HG03342 (cell line): ENCODE measurements around the gene RELN.
"Not testable (repeated sequence)": the region's sequence is repeated elsewhere in the genome, so short reads cannot be mapped to it uniquely, and the experiment has no call there.

Experiments used
- ATAC-seq: cut with Tn5 transposase; IDR thresholded peaks from one replicate; pipeline ENCODE4 v1.9.1; 2021; ENCODE audit warnings: mild to moderate bottlenecking, moderate library complexity; ENCODE audit not compliant: unreplicated experiment

RELN gene

DNA sequence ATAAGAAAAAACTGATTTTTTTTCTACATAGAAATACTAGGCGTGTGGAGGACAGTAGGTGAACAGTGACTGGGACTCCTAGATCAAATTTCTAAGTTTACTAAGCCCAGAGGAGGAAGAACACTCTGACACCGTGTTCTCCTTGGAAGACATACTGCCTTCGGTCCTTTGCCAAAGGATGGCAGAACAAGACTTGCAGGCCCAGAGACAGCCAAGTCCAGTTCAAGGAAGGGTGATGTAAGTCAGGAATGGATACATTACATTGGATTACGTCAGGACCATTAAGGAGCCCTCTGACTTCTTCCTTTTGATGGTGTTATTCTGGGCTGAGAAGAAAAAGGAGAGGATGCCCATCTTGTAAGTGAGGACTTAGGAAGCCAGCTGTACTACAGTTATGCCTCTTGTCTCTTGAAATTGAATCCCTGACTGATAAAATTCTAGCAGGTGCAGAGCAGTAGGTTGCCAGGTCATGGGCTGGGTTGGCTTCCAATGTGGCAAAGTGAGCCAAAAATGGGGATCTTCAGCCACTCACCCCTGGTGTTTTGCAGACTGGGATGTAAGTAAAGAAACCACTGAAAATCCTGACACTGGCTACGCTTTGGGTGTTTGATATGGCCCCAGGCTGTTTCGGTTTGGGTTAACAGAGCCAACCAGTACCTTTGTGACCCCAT, 45.1 kb downstream of the RELN start:
- no peak for ATAC-seq

GRCh38 chr7:103941976-103942375, 47.5 kb downstream of the RELN start:
- ATAC-seq: no peak

- no peak for ATAC-seq
Observed at GRCh38 chr7:103940382-103941268, 48.8 kb downstream of the RELN start.

DNA sequence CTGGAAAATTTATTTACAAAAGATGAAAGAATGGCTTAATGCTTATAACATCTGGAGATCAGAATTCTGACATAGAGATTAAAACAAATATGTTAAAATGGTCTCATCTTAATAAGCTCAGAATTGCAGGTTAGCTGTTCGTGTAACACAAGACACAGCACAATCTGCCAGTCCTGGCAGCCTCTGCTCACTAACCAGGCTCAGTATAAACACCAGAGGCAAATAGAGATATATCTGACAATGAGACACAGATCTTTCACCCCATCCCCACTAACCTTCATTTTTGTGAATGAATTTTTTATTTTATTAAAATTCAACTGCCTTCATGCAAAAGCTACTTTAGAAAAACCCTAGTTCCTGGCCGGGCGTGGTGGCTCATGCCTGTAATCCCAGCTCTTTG, 51.8 kb downstream of the RELN start:
- no peak for ATAC-seq

DNA sequence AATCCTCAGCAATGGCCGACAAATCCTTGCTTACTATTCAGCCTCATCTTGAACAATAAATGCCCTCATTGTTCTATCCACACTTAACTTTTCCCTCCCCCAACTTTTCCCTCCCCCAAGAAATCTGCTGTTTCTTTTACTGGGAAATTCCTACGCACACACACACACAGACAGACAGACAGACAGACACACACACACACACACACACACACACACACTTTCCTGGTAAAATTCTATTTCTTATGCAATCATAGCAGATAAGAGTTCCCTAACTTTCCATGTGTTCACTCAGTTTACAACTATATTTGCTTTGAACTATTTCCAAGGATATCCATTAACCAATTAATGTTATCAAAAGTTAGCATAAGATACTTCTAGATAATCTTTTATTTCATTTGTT, 52.9 kb downstream of the RELN start:
- no peak for ATAC-seq

DNA sequence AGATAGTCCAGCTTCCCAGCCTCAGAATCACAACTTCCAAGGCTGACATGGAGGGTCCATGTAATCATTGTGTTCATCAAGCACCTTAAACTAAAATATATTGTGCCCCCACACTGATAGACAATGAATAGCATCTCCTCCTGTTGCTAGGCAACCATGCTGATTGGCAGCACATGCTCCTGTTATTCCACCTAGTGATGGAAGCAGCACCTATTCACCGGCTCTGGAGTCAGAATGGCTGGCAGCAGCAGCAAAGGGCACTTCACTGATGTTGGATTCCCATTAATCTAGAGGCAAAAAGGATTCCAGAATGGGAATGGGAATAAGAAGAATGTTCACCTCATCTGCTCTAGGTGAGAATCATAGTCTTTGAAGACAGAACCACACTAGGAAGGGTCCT, 55.0 kb downstream of the RELN start:
- ATAC-seq: no peak

GRCh38 chr7:103932389-103932788, 57.1 kb downstream of the RELN start:
- no peak for ATAC-seq

- ATAC-seq: no peak
Observed at GRCh38 chr7:103929901-103930311, 59.6 kb downstream of the RELN start.

- no peak for ATAC-seq
Observed at GRCh38 chr7:103928581-103928980, 60.9 kb downstream of the RELN start.

DNA sequence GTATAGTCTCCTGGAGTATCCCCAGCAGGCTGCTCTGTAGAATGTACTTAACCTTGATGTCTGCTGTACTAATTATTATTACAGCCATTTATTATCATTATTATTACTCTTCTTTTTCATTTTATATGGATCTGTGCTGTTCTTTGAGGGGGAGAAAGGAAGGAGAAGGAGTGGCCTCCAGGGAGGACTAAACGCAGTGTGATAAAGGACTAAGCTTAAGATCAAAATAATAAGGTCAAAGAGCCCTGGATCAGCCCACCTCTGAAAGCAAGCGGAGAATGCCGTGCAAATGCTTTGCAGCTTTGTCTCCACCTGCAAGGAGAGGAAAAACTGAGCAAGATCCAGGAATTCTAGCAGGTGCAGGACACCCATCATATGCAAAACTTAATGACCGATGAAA, 65.3 kb downstream of the RELN start:
- ATAC-seq: no peak

- no peak for ATAC-seq
Observed at GRCh38 chr7:103922407-103922806, 67.1 kb downstream of the RELN start.

DNA sequence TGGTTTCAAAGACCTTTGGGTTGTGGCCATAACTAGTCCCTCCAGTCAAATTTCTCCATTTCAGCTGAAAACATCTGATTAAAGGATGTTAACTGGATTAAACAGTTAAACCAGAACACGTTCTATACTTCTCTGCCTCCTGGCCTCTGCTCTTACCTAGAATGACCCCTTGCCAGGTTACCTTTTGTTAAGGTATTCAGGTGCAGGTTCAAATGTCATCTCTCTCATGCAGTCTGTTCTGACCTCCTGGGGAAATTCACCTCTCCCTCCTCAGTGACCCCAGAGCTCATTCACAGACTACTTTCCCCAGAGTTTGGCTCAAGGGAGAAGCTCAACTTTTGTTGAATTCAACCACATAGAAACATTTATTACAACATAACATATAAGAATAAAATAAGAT, 67.8 kb downstream of the RELN start:
- no peak for ATAC-seq

DNA sequence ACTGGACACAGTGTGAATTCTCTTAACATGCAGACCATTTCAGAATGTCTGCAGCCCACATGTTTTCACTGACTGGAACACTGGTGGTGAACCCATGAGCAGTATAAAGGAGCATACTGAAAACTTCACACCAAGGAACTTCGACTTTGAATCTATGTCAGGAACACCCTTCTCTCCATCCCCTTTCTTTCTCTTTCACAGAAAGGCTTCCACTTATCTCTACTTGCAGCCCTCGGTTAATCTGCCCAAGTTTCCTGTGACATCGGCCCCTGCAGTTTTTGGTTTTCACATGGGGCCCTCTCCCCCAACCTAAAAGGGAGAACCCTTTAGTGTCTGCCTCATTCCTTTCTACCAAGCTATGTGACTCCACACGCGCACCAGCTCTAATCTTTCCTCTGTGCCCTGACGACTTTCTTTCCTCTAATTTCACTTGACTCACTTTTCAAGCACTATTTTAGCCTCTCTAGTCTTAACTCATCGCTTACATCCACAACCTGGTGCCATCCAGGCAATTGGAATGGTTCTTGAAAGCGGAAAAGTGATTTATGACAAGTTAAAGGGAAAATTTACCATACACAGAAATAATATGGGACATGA, 70.1 kb downstream of the RELN start:
- no peak for ATAC-seq

DNA sequence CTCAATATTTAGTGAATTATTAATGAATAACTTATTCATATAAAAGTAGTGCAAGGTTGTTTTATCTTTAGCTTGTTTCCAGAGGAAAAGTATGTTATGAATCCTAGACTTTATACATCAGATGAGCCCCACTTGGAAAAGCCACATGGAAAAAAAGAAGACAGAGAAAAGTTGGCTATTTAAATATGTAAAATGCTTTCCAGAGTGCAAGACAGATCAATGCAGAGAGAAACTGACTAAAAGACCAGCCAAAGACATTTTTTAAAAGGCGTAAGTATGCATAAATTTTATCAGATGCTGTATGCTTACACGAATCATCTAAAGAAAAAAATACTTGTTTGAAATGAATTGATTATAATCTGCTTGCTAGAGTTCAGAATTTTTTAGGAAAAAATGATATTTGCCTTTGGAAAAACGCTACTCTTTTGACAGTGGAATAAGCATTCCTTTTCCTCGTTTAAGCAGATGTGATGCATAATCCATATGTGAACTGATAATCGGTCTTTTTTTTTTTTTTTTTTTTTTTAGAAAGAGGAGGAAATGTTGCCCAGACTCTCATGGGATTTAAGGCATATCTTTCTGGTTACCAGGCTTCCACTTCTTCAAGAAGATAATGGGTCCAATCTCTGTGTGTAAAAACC, 70.7 kb downstream of the RELN start:
- no peak for ATAC-seq

DNA sequence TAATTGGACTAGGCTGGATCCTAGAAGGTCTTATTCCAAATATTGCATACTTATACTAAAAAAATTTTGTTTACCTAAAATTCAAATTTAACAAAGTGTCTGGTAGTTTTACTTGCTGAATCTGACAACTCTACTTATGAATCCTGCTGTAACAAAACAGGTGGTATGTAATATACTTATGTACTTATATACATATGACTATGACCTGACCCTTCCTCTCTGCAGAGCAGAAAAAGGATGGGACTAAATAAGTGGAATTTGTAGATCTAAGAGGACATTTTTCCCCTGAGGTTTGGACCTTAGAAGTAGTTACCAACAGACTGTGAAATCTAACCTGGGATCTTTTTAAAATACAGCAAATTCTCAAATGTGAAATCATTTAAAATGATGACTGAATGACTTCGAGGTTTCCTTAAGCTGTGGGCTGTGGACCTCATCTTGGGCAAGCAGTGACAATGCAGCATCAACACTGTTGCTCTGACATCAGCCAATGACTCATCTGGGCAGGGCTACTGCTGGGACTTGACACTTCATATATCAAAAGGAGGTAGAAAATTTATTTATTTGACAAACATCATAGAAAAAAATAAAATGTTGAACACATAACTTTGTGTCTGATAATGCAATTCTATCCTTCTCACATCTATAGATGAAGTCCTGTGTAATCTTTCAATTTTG, 73.6 kb downstream of the RELN start:
- no peak for ATAC-seq

- ATAC-seq: no peak
Observed at GRCh38 chr7:103914147-103914899, 75.1 kb downstream of the RELN start.

- no peak for ATAC-seq
Observed at GRCh38 chr7:103912891-103913605, 76.4 kb downstream of the RELN start.

DNA sequence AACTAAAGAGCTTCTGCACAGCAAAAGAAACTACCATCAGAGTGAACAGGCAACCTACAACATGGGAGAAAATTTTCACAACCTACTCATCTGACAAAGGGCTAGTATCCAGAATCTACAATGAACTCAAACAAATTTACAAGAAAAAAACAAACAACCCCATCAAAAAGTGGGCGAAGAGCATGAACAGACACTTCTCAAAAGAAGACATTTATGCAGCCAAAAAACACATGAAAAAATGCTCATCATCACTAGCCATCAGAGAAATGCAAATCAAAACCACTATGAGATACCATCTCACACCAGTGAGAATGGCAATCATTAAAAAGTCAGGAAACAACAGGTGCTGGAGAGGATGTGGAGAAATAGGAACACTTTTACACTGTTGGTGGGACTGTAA, 78.4 kb downstream of the RELN start:
- ATAC-seq: not testable (repeated sequence)

DNA sequence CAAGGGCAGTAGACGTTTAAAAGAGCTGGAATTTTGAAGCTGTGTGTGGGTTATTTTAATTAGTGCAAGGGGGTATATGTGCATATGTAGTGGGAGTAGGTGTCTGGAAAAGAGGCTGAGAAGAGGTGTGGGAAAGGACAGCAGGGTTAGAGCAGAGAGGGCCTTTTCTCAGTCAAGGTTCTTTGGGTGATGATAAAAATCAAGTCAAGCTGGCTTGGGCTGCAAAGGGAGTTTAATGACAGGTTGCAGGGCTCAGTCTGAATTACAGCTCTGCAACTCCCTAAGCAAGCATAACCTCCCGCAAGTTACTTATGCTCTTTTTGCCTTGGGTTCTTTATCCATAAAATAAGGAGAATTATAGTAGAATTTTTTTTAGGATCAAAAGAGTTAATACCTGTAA, 83.5 kb downstream of the RELN start:
- no peak for ATAC-seq

DNA sequence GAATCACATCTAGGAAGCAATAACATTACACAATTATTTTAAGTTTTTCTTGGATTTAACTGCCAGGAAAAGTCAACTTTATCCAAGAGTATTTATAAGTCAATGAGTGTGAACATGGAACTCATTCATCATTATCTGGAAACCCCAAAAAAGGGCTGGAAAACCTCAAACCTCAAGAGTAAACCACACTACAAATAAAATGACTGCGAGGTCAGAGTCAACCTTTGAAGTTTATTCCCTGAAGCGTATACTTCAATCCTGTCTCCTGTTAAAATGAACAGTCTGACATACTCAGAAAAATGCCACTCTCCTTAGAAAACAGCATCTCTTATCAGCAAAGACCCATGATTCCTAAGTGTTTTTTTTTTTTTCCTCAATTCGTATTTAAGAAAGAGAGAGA, 86.5 kb downstream of the RELN start:
- no peak for ATAC-seq
